Astrocyte (in vitro differentiated cells and primary cell): ENCODE measurements around the gene ZNF385C.

ENCODE experiments used
- CTCF ChIP-seq: IDR thresholded peaks from 2 replicates; pipeline ENCODE4 v1.5.1; 2011; ENCODE audit warnings: low read depth, mild to moderate bottlenecking, inconsistent platforms, low read length, moderate library complexity; ENCODE audit not compliant: insufficient read depth
- EZH2 ChIP-seq: IDR thresholded peaks from 2 replicates; pipeline ENCODE4 v1.6.1; 2012; ENCODE audit warnings: mild to moderate bottlenecking, low read length, inconsistent platforms; ENCODE audit not compliant: insufficient read depth

GRCh38 chr17:41996855-41997164, 101.5 kb downstream of the ZNF385C start:
- TF ChIP-seq EZH2 (no peak), CTCF (no peak)
